Right lung (tissue), 5 donors: ENCODE results near the gene FOXC2. TPM values are rescaled to one million over a fixed set of nuclear protein-coding genes. Genes with fewer than 3 reads are reported as not detected.
A peak's percentile ranks its signal among the peaks of the same experiment; 100 is the strongest.

ENCODE experiments used
- DNase-seq, 2 donors: peaks; one replicate each; pipeline ENCODE4 v3.0.0-alpha.2; 2013
- polyA plus RNA-seq, 5 donors: library from polyadenylated mRNA; unstranded; fragments of 120-200 nt; gene quantifications; one replicate each; pipeline versions ENCODE4 v1.2.1 to v1.2.3, GENCODE V29; 2013; ENCODE audit warnings: inconsistent platforms in 1 of 5, low replicate concordance in 1 of 5; ENCODE audit not compliant: insufficient read length in 5 of 5, insufficient read depth in 1 of 5

FOXC2 gene
- polyA plus RNA-seq, 5 donors: 0.31 to 0.95 (median 0.72) TPM

DNA sequence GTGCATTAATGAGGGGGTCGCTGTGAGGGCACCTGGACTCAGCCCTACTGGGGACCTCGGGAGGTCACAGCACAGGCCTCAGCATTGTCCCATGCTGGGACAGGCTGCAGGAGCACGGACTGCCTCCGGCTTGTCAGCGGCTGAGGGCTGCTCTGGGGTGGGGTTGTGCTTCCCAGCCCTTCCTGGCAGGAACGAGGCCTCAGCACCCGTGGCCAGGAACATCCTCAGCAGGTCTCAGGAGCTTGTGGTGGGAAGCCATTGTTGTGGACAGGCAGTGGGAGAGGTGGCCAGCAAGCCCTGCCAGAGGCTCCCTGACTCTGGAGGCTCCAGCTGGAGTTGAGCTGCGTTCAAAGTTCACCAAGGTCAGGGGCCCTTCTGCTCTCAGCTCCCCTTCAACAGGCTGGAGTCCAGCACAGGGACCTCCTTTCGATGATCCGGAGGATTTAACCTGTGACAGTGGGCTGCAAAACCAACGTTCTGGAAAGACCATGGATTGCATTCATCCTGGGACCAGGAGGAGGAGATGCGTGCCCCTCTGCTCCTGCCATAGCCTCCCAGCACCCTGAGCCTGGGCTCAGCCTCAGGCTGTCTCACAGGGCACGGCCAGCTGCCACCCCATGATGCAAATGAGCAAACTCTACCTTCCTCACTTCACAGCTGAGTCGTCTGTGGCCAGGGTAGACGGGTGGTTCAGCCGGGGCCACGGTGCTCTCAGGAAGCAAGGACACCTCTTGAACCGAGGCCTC lies 44.3 kb downstream of the FOXC2 start:
- DNase-seq: no peak

DNA sequence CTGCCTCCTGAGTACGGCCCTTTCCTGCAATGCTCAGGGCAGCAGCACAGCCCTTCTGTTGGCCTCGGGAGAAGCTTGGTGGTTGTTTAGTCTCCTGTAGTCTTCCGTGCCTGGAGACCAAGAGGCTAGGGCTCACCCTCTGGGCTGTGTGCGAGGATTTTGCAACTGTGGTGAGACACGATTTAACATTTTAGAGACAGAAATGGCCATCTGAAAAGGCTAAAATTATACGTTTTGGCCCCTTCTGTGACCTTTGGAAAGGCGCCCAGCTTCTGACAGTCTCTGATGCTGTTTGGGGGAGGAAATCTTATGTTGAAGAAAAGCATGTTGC lies 44.9 kb downstream of the FOXC2 start:
- peak; percentile 82 to 85 for DNase-seq

DNA sequence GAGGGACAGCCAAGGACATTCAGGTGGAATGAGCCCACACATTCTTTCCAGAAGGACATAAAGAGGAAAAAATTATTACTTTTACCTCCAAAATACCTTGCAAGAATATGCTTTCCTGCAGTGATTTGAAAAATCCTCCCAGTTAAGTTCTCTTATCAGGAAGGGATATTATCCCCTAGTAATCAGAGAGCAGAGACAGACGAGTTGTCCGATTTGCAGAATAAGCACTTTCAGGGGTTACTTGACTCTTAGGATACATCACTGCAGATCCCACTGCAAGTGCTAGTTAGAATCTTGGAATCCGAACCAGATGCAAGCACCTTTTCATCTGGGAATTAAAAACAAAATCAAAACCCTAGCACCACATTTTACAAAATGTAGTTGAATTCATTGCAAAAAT lies 45.3 kb downstream of the FOXC2 start:
- no peak for DNase-seq

DNA sequence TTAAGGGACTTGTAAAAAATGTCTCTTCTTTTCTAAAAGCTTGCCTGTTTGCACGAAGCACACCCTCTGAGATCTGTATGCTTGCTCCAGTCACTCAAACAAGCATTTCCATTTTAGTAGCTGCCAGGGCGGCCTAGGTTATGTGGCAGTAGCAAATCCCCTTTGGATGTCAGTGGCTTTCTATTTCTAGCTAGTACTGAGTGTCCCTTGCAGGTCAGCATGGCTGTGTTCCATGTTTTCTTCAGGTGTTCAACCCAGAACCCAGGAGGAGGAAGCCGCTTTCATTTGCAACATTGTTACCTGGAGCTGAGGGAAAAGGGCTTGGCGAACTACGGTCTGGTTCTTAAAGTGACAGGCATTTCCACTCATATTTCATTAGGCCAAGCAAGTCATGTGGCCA lies 48.1 kb downstream of the FOXC2 start:
- DNase-seq: no peak

DNA sequence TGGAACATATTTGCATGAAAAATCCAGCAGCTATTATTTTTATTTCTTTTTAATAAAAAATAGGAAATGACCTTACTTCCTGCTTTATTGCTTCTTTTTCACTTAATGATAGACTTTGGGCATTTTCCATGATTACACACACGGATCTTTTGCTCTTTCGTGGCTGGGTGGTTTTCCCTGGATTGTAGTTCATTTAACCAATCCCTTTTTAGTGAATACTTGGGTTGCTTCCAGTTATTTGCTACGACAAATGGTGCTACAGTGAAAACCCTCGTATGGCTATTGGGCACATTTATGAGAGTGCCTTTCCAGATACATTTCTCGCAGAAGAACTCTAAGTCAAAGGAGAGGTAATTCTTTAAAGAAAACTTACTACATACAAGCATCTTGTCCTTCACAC lies 50.3 kb downstream of the FOXC2 start:
- peak; percentile 12 to 19 for DNase-seq

DNA sequence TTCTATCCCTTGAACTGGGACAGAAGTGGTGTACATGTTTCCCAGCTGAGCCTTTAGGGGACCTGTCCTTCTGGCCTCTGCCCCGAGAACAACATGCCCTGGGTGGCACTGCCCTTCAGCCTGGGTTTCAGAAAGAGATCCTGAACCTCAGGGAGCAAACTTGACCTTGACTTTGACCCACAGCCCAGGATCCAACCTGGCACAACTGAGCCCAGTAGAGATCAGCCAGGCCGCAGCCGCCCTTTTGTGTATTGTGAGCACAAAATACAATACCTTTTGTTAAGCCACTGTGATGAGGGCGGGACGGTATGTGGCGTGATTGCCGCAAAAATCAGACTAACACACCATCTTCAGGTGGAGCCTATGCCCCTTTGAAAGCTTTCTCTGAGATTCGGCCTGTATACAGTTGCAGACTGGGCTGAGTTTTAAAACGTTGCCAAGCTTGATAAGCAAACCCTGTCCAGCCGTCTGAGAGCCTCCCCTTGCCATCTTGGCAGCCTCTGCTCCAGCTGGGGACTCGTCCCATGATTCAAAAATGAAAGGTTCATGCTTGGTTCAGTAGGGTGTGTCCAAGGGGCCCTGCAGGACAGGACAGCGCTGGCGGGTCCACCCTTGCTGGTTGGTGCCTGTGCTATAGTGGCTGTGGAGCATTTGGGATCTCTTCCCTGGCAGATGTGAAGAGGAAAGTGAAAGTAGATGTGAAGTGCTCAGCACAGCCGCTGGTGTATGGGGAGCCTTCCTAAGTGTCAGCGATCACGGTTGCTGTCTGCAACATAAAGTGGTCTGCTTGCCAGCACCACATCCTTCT lies 52.0 kb downstream of the FOXC2 start:
- DNase-seq: peak; percentile 16 to 24

Other genes with a start within 250 kb of the FOXC2 start
- gene FOXF1, start 56.3 kb upstream of the FOXC2 start, polyA plus RNA-seq: 10 to 100 TPM; 35.6 to 47.5 (median 40.8) TPM
- gene MTHFSD, start 11.6 kb upstream of the FOXC2 start, polyA plus RNA-seq: 10 to 100 TPM; 22.5 to 30.8 (median 28.9) TPM
- gene FOXL1, start 11.7 kb downstream of the FOXC2 start, polyA plus RNA-seq: 1 to 10 TPM; 5.0 to 6.4 (median 5.2) TPM